Placental epithelial cell (primary cell): ENCODE data around the gene CTAGE1. TPM values are rescaled to one million over a fixed set of nuclear protein-coding genes. Genes with fewer than 3 reads are reported as not detected.

Experiments
- total RNA-seq: library from RNA; depleted of rRNA; stranded (reverse); fragments of >200 nt; gene quantifications from 2 replicates; pipeline ENCODE4 v1.2.3, GENCODE V29; 2012

The CTAGE1 gene, protein sequence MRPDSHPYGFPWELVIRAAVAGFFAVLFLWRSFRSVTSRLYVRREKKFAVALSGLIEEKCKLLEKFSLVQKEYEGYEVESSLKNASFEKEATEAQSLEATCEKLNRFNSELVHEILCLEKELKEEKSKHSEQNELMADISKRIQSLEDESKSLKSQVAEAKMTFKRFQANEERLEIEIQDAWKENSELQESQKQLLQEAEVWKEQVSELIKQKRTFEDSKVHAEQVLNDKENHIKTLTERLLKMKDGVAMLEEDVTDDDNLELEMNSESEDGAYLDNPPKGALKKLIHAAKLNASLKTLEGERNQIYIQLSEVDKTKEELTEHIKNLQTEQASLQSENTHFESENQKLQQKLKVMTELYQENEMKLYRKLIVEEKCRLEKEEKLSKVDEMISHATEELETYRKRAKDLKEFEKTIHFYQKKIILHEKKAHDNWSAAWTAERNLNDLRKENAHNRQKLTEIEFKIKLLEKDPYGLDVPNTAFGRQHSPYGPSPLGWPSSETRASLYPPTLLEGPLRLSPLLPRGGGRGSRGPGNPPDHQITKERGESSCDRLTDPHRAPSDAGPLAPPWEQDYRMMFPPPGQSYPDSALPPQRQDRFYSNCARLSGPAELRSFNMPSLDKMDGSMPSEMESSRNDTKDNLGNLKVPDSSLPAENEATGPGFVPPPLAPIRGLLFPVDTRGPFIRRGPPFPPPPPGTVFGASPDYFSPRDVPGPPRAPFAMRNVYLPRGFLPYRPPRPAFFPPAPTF
- 0.22 TPM in 1 of 2 replicates, not detected in the other for total RNA-seq

DNA sequence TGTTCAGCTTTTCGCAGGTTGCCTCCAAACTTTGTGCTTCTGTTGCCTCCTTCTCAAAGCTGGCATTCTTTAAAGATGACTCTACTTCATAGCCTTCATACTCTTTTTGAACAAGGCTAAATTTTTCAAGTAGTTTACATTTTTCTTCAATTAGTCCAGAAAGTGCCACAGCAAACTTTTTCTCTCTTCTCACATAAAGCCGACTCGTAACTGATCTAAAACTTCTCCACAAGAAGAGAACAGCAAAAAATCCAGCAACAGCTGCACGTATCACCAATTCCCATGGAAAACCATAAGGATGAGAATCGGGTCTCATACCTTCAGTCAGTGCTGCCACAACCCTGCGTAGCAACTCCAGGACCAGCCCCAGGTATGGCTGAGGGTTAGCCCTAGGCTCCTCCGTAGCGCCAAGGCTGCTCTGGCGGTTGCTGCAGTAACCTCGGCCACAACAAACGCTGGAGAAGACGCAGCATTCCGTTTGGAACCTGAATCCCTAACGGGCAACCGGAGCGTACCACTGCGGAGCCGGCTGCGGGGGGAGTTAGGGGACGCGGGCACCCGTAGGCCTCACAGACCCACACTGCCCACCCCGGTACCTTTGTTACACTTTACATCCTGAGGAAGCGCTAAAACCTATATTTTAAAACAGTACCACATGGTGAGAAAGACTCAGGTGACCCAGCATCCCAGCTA lies at the start of gene CTAGE1:
Gene CTAGE1 (minus strand): TSS at position 420 of the 693 bp plus-strand sequence. CDS start 104 bp downstream, at position 316.

Other genes with a start within 250 kb of the CTAGE1 start
- gene GATA6, start 248.3 kb downstream of the CTAGE1 start, total RNA-seq: 0.11 and 0.39 TPM in 2 replicates